Aorta (tissue), 5 donors: ENCODE measurements around the gene SMTNL2. TPM values are rescaled to one million over a fixed set of nuclear protein-coding genes. Genes with fewer than 3 reads are reported as not detected.
"Not testable (repeated sequence)": the region's sequence is repeated elsewhere in the genome, so short reads cannot be mapped to it uniquely, and the experiment has no call there.

Experiments
- ATAC-seq: fragments of 200-7000 bp; cut with Tn5 transposase; one replicate; pipeline ENCODE4 v1.9.1; 2022; ENCODE audit warnings: moderate library complexity; ENCODE audit not compliant: low FRiP score
- DNase-seq, 2 donors: peaks; one replicate each; pipeline ENCODE4 v3.0.0-alpha.2; 2020
- H3K27ac ChIP-seq, 2 donors: one replicate each; pipeline ENCODE4 v1.5.1; 2013; ENCODE audit warnings: low read length in 2 of 2, mild to moderate bottlenecking in 2 of 2, moderate library complexity in 2 of 2, control low read depth in 1 of 2, inconsistent platforms in 1 of 2, low read depth in 1 of 2
- H3K27me3 ChIP-seq, 2 donors: one replicate each; pipeline ENCODE4 v1.6.1; 2013; ENCODE audit warnings: control low read depth in 1 of 2, low read length in 1 of 2, mild to moderate bottlenecking in 1 of 2, moderate library complexity in 1 of 2; ENCODE audit not compliant: insufficient read depth in 2 of 2, control insufficient read depth in 1 of 2
- H3K36me3 ChIP-seq, 2 donors: one replicate each; pipeline ENCODE4 v1.6.1; 2013; ENCODE audit warnings: control low read depth in 1 of 2, low read length in 1 of 2, mild to moderate bottlenecking in 1 of 2; ENCODE audit not compliant: insufficient read depth in 2 of 2, control insufficient read depth in 1 of 2
- H3K4me1 ChIP-seq, 2 donors: one replicate each; pipeline ENCODE4 v1.6.1; 2013; ENCODE audit warnings: low read length in 2 of 2, control low read depth in 1 of 2, mild to moderate bottlenecking in 1 of 2, moderate library complexity in 1 of 2; ENCODE audit not compliant: insufficient read depth in 2 of 2, control insufficient read depth in 1 of 2
- H3K4me3 ChIP-seq, 2 donors: one replicate each; pipeline ENCODE4 v1.5.1; 2013; ENCODE audit warnings: low read length in 2 of 2, control low read depth in 1 of 2, mild to moderate bottlenecking in 1 of 2
- H3K9me3 ChIP-seq: one replicate; pipeline ENCODE4 v1.6.1; 2013; ENCODE audit warnings: mild to moderate bottlenecking, low read length; ENCODE audit not compliant: control insufficient read depth
- WGBS, 2 donors: extraction: QIAGEN DNeasy Blood & Tissue Kit; methylation state at CpG; one replicate each; pipeline ENCODE4 v1.1.7; 2013; 5-methylcytosine and 5-hydroxymethylcytosine counted together
- intact Hi-C, 2 donors: fragments of 100-400 bp; cut with DNase I; formaldehyde crosslinking; loops; one replicate each; pipeline versions ENCODE4 v1.14.2 to v1.15.0; 2022
- polyA plus RNA-seq, 2 donors: library from polyadenylated mRNA; stranded (reverse); fragments of 200-250 nt; gene quantifications; one replicate each; pipeline ENCODE4 v1.2.3, GENCODE V29; 2013
- total RNA-seq, 2 donors: library from RNA; stranded (reverse); fragmentation: NEBNext Ultra II Directional; extraction: Animal tissue kit (Norgen Biotek cat#: 25700); gene quantifications; one replicate each; pipeline ENCODE4 v1.2.1, GENCODE V29; 2021
- donor health status: healthy with polysubstance abuse.
- donor health status: Bipolar disorder and iron deficiency.
- donor health status: DM: no; HTN: no; CAD: no.
- donor health status: DM: no; HTN: no; CAD: no.
- donor health status: DM: yes; HTN: yes; CAD: no.

Gene SMTNL2
- total and polyA plus RNA-seq, 4 donors, result 0.49 to 1.7 TPM; not detected in 2

- ATAC-seq (no peak), DNase-seq (no peak)
- no peaks in the 10 kb centered on the region for H3K9me3 ChIP-seq
- no peaks in the 10 kb centered on the region for H3K4me1 ChIP-seq
- intact Hi-C loops, result no loop called here
- no peaks in the 10 kb centered on the region for H3K36me3 ChIP-seq
- no peak overlapping the region for H3K27ac ChIP-seq
- H3K4me3 ChIP-seq, result no peak overlapping the region
- no peaks in the 10 kb centered on the region for H3K27me3 ChIP-seq
- WGBS, 2 donors, result 81 to 85% methylated on average over 6 of the region's 6 CpGs
Measured at GRCh38 chr17:4576161-4576558, 8.2 kb upstream of the SMTNL2 start.

GRCh38 chr17:4576729-4577322, 7.5 kb upstream of the SMTNL2 start:
- intact Hi-C loops, result no loop called here
- peak in 1 of 2 donors; percentile 68 for DNase-seq
- WGBS, 2 donors, result 80 to 82% methylated on average over 18 of the region's 18 CpGs
- Histone ChIP-seq H3K27me3 (no peaks in the 10 kb centered on the region), H3K4me1 (no peaks in the 10 kb centered on the region), H3K9me3 (no peaks in the 10 kb centered on the region), H3K27ac (no peak overlapping the region), H3K4me3 (no peak overlapping the region), H3K36me3 (no peaks in the 10 kb centered on the region)
- ATAC-seq, result no peak

- Histone ChIP-seq H3K27ac (no peak overlapping the region), H3K4me3 (no peak overlapping the region), H3K36me3 (no peaks in the 10 kb centered on the region), H3K9me3 (no peaks in the 10 kb centered on the region), H3K27me3 (no peaks in the 10 kb centered on the region), H3K4me1 (no peaks in the 10 kb centered on the region)
- DNase-seq, result peak in 1 of 2 donors; percentile 32
- intact Hi-C loops, result no loop called here
- no peak for ATAC-seq
- 90 to 91% methylated on average over 8 of the region's 8 CpGs for WGBS, 2 donors
Measured at GRCh38 chr17:4577386-4577993, 6.8 kb upstream of the SMTNL2 start.

DNA sequence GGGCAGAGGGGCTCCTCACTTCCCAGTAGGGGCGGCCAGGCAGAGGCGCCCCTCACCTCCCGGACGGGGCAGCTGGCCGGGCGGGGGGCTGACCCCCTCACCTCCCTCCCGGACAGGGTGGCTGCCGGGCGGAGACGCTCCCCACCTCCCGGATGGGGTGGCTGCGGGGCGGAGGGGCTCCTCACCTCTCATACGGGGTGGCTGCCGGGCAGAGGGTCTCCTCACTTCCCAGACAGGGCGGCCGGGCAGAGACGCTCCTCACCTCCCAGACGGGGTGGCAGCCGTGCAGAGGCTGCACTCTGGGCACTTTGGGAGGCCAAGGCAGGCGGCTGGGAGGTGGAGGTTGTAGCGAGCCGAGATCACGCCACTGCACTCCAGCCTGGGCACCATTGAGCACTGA, 6.0 kb upstream of the SMTNL2 start:
- H3K27ac ChIP-seq, ATAC-seq, H3K4me3 ChIP-seq, H3K27me3 ChIP-seq, H3K36me3 ChIP-seq, H3K9me3 ChIP-seq, intact Hi-C loops, H3K4me1 ChIP-seq: not testable (repeated sequence)
- DNase-seq, result peak in 1 of 2 donors; percentile 10
- whole genome bisulfite sequencing, 2 donors, result 96 to 98% methylated on average over 14 to 24 of the region's 24 CpGs

- ATAC-seq (no peak), DNase-seq (peak in 1 of 2 donors; percentile 21)
- Histone ChIP-seq H3K4me1 (no peaks in the 10 kb centered on the region), H3K4me3 (no peak overlapping the region), H3K27me3 (no peaks in the 10 kb centered on the region), H3K27ac (no peak overlapping the region), H3K9me3 (no peaks in the 10 kb centered on the region), H3K36me3 (no peaks in the 10 kb centered on the region)
- intact Hi-C loops, result no loop called here
- 81 to 82% methylated on average over 11 of the region's 11 CpGs for WGBS, 2 donors
Measured at GRCh38 chr17:4579678-4580077, 4.7 kb upstream of the SMTNL2 start.

DNA sequence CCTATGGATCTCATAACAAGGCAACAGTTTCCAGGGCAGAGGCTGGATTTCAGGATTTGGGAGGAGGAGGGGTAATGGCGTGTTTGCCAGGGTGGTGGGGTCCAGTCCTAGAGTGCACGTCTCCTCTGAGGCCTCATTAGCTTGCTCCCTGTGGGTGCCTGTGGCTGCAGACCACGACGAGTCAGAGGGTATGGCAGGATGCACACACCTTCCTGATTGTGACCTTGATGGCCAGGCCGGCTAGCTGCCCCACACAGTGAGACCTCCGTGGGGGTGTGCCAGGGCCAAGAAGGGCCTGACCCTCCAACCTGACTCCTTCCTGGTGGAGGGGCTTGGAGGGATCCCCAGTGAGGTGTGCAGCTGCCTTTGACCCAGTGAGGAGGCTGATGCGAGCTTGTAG, 4.0 kb upstream of the SMTNL2 start:
- H3K9me3 ChIP-seq, result no peaks in the 10 kb centered on the region
- DNase-seq, result peak in 1 of 2 donors; percentile 24
- intact Hi-C loops, result no loop called here
- no peak overlapping the region for H3K4me3 ChIP-seq
- H3K36me3 ChIP-seq, result no peaks in the 10 kb centered on the region
- no peaks in the 10 kb centered on the region for H3K27me3 ChIP-seq
- H3K27ac ChIP-seq, result no peak overlapping the region
- H3K4me1 ChIP-seq, result no peaks in the 10 kb centered on the region
- ATAC-seq, result no peak
- 74 to 78% methylated on average over 7 of the region's 7 CpGs for WGBS, 2 donors

DNA sequence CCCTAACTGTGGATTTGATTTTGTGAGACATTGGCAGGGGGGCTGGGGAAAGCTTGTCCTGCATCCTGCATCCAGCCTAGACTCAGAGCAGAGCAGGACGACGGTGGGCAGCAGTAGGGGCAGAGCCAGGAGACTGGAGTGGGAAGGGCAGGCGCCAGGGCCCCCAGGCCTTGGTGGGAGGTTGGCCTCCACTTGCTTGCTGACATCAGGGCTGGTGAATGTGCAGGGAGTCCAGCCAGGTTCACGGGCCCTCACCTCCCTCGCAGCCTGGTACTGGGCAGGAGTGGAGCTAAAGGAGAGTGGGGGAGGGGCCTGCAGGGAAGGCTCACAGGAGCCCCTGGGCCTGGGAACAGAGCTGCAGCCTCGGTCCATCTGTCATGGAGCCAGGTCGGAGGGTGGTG, 2.2 kb upstream of the SMTNL2 start:
- Histone ChIP-seq H3K27ac (no peak overlapping the region), H3K4me1 (no peaks in the 10 kb centered on the region), H3K36me3 (no peaks in the 10 kb centered on the region), H3K4me3 (no peak overlapping the region), H3K9me3 (no peaks in the 10 kb centered on the region), H3K27me3 (no peaks in the 10 kb centered on the region)
- ATAC-seq (no peak), DNase-seq (peak in 1 of 2 donors; percentile 26)
- intact Hi-C loops, result no loop called here
- 48 to 49% methylated on average over 7 of the region's 7 CpGs for WGBS, 2 donors

- Histone ChIP-seq H3K36me3 (no peaks in the 10 kb centered on the region), H3K27me3 (no peaks in the 10 kb centered on the region), H3K4me1 (no peaks in the 10 kb centered on the region), H3K9me3 (no peaks in the 10 kb centered on the region), H3K4me3 (no peak overlapping the region), H3K27ac (no peak overlapping the region)
- intact Hi-C loops, result no loop called here
- no peak for ATAC-seq
- WGBS, 2 donors, result 87 to 90% methylated on average over 8 of the region's 8 CpGs
- DNase-seq, result peak in 1 of 2 donors; percentile 35
Measured at GRCh38 chr17:4582691-4583090, 1.6 kb upstream of the SMTNL2 start.

GRCh38 chr17:4583206-4583605, 1.1 kb upstream of the SMTNL2 start:
- intact Hi-C loops, result no loop called here
- Histone ChIP-seq H3K4me3 (no peak overlapping the region), H3K27ac (no peak overlapping the region), H3K9me3 (no peaks in the 10 kb centered on the region), H3K4me1 (no peaks in the 10 kb centered on the region), H3K27me3 (no peaks in the 10 kb centered on the region), H3K36me3 (no peaks in the 10 kb centered on the region)
- DNase-seq (peak in 1 of 2 donors; percentile 4), ATAC-seq (no peak)
- WGBS, 2 donors, result 87 to 95% methylated on average over 3 of the region's 3 CpGs
